ENCODE data around the gene MT1E. TPM values are rescaled to one million over a fixed set of nuclear protein-coding genes. Genes with fewer than 3 reads are reported as not detected.

The MT1E gene
- total RNA-seq, 6 experiments from 2014 or later: 192 to 469 (median 458) TPM

- no peak overlapping the region for H3K4me3 Mint-ChIP-seq
- peaks cover 6% of the 10 kb centered on the region for H3K27me3 Mint-ChIP-seq (ENCODE audit: insufficient read depth)
- peaks cover 50% of the 10 kb centered on the region for H3K4me1 Mint-ChIP-seq (ENCODE audit: low read depth)
- H3K36me3 Mint-ChIP-seq (ENCODE audit: low read depth): peaks cover 14% of the 10 kb centered on the region; the same call in 1 of the 2 replicates
- H3K27ac Mint-ChIP-seq: peak overlapping the region; percentile 69
- no peaks in the 10 kb centered on the region for H3K9me3 Mint-ChIP-seq
- no peak for TF ChIP-seq CTCF (IDR thresholded peaks at IDR 0.05)
- no peak for DNase-seq
Observed at GRCh38 chr16:56604966-56605365, 20.6 kb upstream of the MT1E start.

- Mint-ChIP-seq H3K4me3 (peak overlapping the region; percentile 84), H3K36me3 (ENCODE audit: low read depth) (peaks cover 14% of the 10 kb centered on the region; the same call in 1 of the 2 replicates), H3K9me3 (no peaks in the 10 kb centered on the region), H3K27me3 (ENCODE audit: insufficient read depth) (peaks cover 6% of the 10 kb centered on the region), H3K4me1 (ENCODE audit: low read depth) (peaks cover 50% of the 10 kb centered on the region), H3K27ac (peak overlapping the region; percentile 100)
- no peak for TF ChIP-seq CTCF (IDR thresholded peaks at IDR 0.05)
- DNase-seq: no peak
Observed at GRCh38 chr16:56605475-56605874, 20.1 kb upstream of the MT1E start.

- Mint-ChIP-seq H3K4me1 (ENCODE audit: low read depth) (peaks cover 53% of the 10 kb centered on the region), H3K9me3 (no peaks in the 10 kb centered on the region), H3K4me3 (peak overlapping the region; percentile 84), H3K36me3 (ENCODE audit: low read depth) (peaks cover 14% of the 10 kb centered on the region; the same call in 1 of the 2 replicates), H3K27me3 (ENCODE audit: insufficient read depth) (peaks cover 6% of the 10 kb centered on the region), H3K27ac (peak overlapping the region; percentile 100)
- DNase-seq: no peak
- no peak for TF ChIP-seq CTCF (IDR thresholded peaks at IDR 0.05)
Observed at GRCh38 chr16:56606071-56606475, 19.5 kb upstream of the MT1E start.

GRCh38 chr16:56606476-56607108 is 19.0 kb upstream of the MT1E start:
- peak overlapping the region; percentile 84 for H3K4me3 Mint-ChIP-seq
- no peak for TF ChIP-seq CTCF (IDR thresholded peaks at IDR 0.05)
- peak; percentile 90 for DNase-seq

GRCh38 chr16:56607109-56607618 is 18.4 kb upstream of the MT1E start:
- peaks cover 6% of the 10 kb centered on the region for H3K27me3 Mint-ChIP-seq (ENCODE audit: insufficient read depth)
- peaks cover 14% of the 10 kb centered on the region; the same call in 1 of the 2 replicates for H3K36me3 Mint-ChIP-seq (ENCODE audit: low read depth)
- DNase-seq: peak; percentile 97
- H3K27ac Mint-ChIP-seq: peak overlapping the region; percentile 100
- H3K9me3 Mint-ChIP-seq: no peaks in the 10 kb centered on the region
- H3K4me1 Mint-ChIP-seq (ENCODE audit: low read depth): peaks cover 61% of the 10 kb centered on the region
- no peak for TF ChIP-seq CTCF (IDR thresholded peaks at IDR 0.05)
- H3K4me3 Mint-ChIP-seq: peak overlapping the region; percentile 84

More at GRCh38 chr16:56606476-56607108, 19.0 kb upstream of the MT1E start:
- peaks cover 6% of the 10 kb centered on the region for H3K27me3 Mint-ChIP-seq (ENCODE audit: insufficient read depth)
- H3K36me3 Mint-ChIP-seq (ENCODE audit: low read depth): peaks cover 14% of the 10 kb centered on the region; the same call in 1 of the 2 replicates
- H3K27ac Mint-ChIP-seq: peak overlapping the region; percentile 100
- no peaks in the 10 kb centered on the region for H3K9me3 Mint-ChIP-seq
- H3K4me1 Mint-ChIP-seq (ENCODE audit: low read depth): peaks cover 58% of the 10 kb centered on the region
